ENCODE measurements around the gene UBE3C. TPM values are rescaled to one million over a fixed set of nuclear protein-coding genes. Genes with fewer than 3 reads are reported as not detected.

UBE3C gene
- total RNA-seq, 1 experiment from 2014 or later, result 87.6 TPM

DNA sequence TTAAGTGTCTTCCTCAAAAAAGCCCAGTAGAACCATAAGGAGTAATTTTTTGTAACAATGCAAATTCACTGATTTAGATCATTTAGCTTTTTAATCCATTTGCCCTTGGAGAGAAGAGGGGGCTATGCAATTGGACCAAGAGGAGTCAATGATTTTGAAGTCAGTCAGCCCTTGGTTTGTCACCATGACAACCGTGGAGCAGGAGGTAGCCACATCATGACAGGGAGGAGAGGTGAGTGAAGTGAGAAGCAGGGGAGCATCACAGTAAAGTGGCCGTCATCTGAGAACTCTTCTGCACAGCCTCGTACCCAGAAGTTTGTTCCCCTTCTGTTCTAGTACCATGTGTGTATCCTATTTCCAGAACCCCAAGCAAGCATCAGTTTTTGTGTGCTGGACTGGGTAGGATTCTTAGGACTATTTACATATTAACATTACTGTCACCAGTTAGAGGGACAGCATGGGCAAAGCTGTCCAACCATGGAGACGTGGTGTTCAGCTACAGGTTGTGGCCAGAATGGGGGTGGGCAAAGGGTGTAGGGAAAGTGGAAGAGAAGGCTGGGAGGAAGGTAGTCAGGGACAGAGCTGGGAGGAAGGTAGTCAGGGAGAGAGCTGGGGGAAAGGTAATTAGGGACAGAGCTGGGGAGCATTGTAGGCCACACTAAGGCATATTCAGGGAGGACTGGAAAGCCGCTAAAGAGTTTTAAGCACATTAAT is 13.1 kb downstream of the UBE3C start:
- TF ChIP-seq, protein P1, sequence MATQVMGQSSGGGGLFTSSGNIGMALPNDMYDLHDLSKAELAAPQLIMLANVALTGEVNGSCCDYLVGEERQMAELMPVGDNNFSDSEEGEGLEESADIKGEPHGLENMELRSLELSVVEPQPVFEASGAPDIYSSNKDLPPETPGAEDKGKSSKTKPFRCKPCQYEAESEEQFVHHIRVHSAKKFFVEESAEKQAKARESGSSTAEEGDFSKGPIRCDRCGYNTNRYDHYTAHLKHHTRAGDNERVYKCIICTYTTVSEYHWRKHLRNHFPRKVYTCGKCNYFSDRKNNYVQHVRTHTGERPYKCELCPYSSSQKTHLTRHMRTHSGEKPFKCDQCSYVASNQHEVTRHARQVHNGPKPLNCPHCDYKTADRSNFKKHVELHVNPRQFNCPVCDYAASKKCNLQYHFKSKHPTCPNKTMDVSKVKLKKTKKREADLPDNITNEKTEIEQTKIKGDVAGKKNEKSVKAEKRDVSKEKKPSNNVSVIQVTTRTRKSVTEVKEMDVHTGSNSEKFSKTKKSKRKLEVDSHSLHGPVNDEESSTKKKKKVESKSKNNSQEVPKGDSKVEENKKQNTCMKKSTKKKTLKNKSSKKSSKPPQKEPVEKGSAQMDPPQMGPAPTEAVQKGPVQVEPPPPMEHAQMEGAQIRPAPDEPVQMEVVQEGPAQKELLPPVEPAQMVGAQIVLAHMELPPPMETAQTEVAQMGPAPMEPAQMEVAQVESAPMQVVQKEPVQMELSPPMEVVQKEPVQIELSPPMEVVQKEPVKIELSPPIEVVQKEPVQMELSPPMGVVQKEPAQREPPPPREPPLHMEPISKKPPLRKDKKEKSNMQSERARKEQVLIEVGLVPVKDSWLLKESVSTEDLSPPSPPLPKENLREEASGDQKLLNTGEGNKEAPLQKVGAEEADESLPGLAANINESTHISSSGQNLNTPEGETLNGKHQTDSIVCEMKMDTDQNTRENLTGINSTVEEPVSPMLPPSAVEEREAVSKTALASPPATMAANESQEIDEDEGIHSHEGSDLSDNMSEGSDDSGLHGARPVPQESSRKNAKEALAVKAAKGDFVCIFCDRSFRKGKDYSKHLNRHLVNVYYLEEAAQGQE (IDR thresholded peaks at IDR 0.05; ENCODE audit: insufficient read depth in 1 of 2, low read depth in 2 of 2, low read length in 1 of 2), result no peak
- TF ChIP-seq SIN3A (IDR thresholded peaks at IDR 0.05; ENCODE audit: borderline replicate concordance, insufficient read depth, low read depth, low read length) (no peak), TCF7L2 (IDR thresholded peaks at IDR 0.05; ENCODE audit: low read depth, low read length) (no peak), POLR2AphosphoS5 (IDR thresholded peaks at IDR 0.05; ENCODE audit: low read depth, low read length) (no peak)
- TF ChIP-seq, protein P2, sequence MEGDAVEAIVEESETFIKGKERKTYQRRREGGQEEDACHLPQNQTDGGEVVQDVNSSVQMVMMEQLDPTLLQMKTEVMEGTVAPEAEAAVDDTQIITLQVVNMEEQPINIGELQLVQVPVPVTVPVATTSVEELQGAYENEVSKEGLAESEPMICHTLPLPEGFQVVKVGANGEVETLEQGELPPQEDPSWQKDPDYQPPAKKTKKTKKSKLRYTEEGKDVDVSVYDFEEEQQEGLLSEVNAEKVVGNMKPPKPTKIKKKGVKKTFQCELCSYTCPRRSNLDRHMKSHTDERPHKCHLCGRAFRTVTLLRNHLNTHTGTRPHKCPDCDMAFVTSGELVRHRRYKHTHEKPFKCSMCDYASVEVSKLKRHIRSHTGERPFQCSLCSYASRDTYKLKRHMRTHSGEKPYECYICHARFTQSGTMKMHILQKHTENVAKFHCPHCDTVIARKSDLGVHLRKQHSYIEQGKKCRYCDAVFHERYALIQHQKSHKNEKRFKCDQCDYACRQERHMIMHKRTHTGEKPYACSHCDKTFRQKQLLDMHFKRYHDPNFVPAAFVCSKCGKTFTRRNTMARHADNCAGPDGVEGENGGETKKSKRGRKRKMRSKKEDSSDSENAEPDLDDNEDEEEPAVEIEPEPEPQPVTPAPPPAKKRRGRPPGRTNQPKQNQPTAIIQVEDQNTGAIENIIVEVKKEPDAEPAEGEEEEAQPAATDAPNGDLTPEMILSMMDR (IDR thresholded peaks at IDR 0.05), result no peak
- CTCF ChIA-PET, result no interaction called here
- ATAC-seq (no peak), DNase-seq (ENCODE audit: low read depth, low spot score) (no peak)
- POLR2A ChIA-PET, result no interaction called here
- in situ Hi-C loops (cut with HindIII; ENCODE audit: low pct_unique_long_range_greater_than_20kb, low sequenced_read_pairs), result no loop called here
- H3K36me3 ChIP-seq (ENCODE audit: control insufficient read depth, insufficient read depth, low read length), result no peaks in the 10 kb centered on the region
- H3K27ac ChIP-seq (ENCODE audit: low read length), result no peak overlapping the region
- BruUV-seq (replicated peaks), result no TSS peak
- H3K4me3 ChIP-seq (ENCODE audit: low read depth in 2 of 2, low read length in 2 of 2), result no peak overlapping the region
- H3K4me1 ChIP-seq (ENCODE audit: control insufficient read depth, insufficient read depth, low read length), result peaks cover 23% of the 10 kb centered on the region
- no peaks in the 10 kb centered on the region for H3K27me3 ChIP-seq (ENCODE audit: control insufficient read depth, insufficient read depth, low read length)
- intact Hi-C loops (cut with micrococcal nuclease; ENCODE audit: unreplicated experiment), result no loop called here
- H3K9me3 ChIP-seq (ENCODE audit: control insufficient read depth, insufficient read depth, low read depth, low read length), result no peaks in the 10 kb centered on the region

DNA sequence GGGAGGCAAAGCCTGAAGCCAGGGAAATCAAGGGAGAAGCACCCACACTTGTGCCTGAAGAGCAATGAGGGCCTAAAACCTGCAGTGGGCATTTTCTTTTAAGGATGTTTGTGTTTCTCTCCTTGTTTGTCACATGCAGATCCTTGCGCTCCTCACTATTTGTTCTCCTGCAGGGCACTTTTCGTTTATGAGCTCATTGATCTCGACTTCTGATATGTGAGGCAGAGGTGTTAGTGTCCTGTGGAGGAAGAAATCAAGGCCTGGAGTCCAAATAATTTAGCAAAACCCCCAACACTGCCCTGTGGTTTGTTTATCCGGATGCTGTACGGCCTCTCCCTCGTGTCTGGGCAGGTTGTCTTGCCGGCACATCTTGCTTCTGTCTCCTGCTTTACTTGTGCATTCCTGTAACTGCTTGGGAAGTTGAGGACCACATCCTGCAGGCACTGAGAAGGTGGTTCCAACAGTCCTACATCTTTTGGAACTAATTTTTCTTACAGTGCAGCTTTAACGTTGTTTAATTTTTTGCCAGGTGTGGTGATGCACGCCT is 13.7 kb downstream of the UBE3C start:
- DNase-seq (ENCODE audit: low read depth, low spot score), result no peak
- in situ Hi-C loops (cut with HindIII; ENCODE audit: low pct_unique_long_range_greater_than_20kb, low sequenced_read_pairs), result no loop called here
- TF ChIP-seq POLR2AphosphoS5 (IDR thresholded peaks at IDR 0.05; ENCODE audit: low read depth, low read length), result no peak
- TF ChIP-seq, protein P1 (IDR thresholded peaks at IDR 0.05; ENCODE audit: insufficient read depth in 1 of 2, low read depth in 2 of 2, low read length in 1 of 2), result no peak
- TF ChIP-seq TCF7L2 (IDR thresholded peaks at IDR 0.05; ENCODE audit: low read depth, low read length), result no peak
- TF ChIP-seq SIN3A (IDR thresholded peaks at IDR 0.05; ENCODE audit: borderline replicate concordance, insufficient read depth, low read depth, low read length), result no peak
- TF ChIP-seq, protein P2 (IDR thresholded peaks at IDR 0.05), result no peak
- Histone ChIP-seq H3K4me1 (ENCODE audit: control insufficient read depth, insufficient read depth, low read length) (peaks cover 23% of the 10 kb centered on the region), H3K36me3 (ENCODE audit: control insufficient read depth, insufficient read depth, low read length) (no peaks in the 10 kb centered on the region), H3K9me3 (ENCODE audit: control insufficient read depth, insufficient read depth, low read depth, low read length) (no peaks in the 10 kb centered on the region), H3K27ac (ENCODE audit: low read length) (no peak overlapping the region), H3K27me3 (ENCODE audit: control insufficient read depth, insufficient read depth, low read length) (no peaks in the 10 kb centered on the region), H3K4me3 (ENCODE audit: low read depth in 2 of 2, low read length in 2 of 2) (no peak overlapping the region)
- intact Hi-C loops (cut with micrococcal nuclease; ENCODE audit: unreplicated experiment), result no loop called here
- ChIA-PET CTCF (no interaction called here), POLR2A (no interaction called here)
- no TSS peak for BruUV-seq (replicated peaks)
- no peak for ATAC-seq

Data from Panc1 (cell line).